Activated naive CD8-positive, alpha-beta T cell treated with anti-CD3 and anti-CD28 coated beads, Interleukin-2, amount 10 ng/mL, durations not matched to agents 7 days and 5 days (primary cell): Measurements from ENCODE around the gene C1orf226. TPM values are rescaled to one million over a fixed set of nuclear protein-coding genes. Genes with fewer than 3 reads are reported as not detected.

ENCODE experiments used
- ATAC-seq: fragments of 150-1000 bp; cut with Tn5 transposase; one replicate; pipeline ENCODE4 v1.10.0; 2021; ENCODE audit warnings: low read depth, moderate library complexity
- POLR2A ChIA-PET: fragments of 350-600 bp; sonication (Branson Sonifier 250); formaldehyde crosslinking; loops from one replicate; lab custom pipeline; 2021; ENCODE audit warnings: antibody characterized with exemption; lab: Charles Lee
- DNase-seq: peaks from one replicate; pipeline ENCODE4 v3.0.0; 2021
- H3K27ac Mint-ChIP-seq: one replicate; pipeline ENCODE4 v1.8.0; 2022; ENCODE audit warnings: mild to moderate bottlenecking, mixed read lengths
- H3K27me3 Mint-ChIP-seq: one replicate; pipeline ENCODE4 v1.8.0; 2022; ENCODE audit warnings: mild to moderate bottlenecking, moderate library complexity, mixed read lengths
- H3K36me3 Mint-ChIP-seq: one replicate; pipeline ENCODE4 v1.8.0; 2021; ENCODE audit warnings: mild to moderate bottlenecking, mixed read lengths
- H3K4me1 Mint-ChIP-seq: one replicate; pipeline ENCODE4 v1.8.0; 2021; ENCODE audit warnings: mixed read lengths
- H3K4me3 Mint-ChIP-seq: one replicate; pipeline ENCODE4 v1.8.0; 2022; ENCODE audit warnings: mild to moderate bottlenecking, moderate library complexity, mixed read lengths
- H3K9me3 Mint-ChIP-seq: one replicate; pipeline ENCODE4 v1.8.0; 2021; ENCODE audit warnings: mixed read lengths
- total RNA-seq, 2 experiments: library from RNA; stranded (reverse); gene quantifications; one replicate each; pipeline ENCODE4 v1.2.3, GENCODE V29; 2021

C1orf226 gene
- total RNA-seq, 2 experiments from 2014 or later: 0.06 TPM; not detected in 1

DNA sequence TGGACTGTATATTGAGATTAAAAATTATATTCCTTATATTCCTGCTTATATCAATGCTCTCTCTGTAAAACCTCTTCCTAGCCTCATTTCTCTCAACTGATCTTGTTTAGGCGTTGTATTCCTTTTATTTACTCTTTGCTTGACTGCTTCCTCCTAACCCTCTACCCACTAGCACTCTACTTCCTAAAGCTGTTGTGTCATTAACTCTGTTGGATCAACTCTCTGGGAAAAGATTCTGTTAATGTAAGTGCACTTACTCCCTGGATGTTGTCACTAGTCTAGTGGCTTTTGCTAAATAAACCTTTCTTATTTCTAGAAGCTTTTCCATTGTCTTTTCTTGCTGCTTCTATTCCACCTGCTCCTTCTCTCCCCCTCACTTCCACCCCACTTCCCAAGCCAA, 11.4 kb upstream of the C1orf226 start:
- Mint-ChIP-seq H3K4me3 (no peak overlapping the region), H3K36me3 (no peaks in the 10 kb centered on the region), H3K4me1 (no peaks in the 10 kb centered on the region), H3K27ac (no peak overlapping the region), H3K9me3 (no peaks in the 10 kb centered on the region), H3K27me3 (no peaks in the 10 kb centered on the region)
- no peak for DNase-seq
- no peak for ATAC-seq
- POLR2A ChIA-PET: no interaction called here

DNA sequence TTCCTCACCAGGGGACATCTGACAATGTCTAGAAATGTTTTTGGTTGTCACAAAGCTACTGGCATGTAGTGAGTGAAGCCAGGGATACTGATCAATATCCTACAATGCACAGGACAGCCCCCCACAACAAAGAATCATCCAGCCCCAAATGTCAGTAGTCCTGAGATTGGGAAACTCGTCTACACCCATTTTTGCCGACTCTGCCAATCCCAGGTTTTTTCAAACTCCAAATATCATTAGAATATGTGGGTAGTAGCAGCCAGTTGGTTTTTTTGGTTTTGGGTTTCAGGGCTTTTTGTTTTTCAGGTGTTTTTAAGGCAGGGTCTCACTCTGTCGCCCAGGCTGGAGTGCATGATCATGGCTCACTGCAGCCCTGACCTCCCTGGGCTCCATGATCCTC, 10.8 kb upstream of the C1orf226 start:
- Mint-ChIP-seq H3K27ac (no peak overlapping the region), H3K4me3 (no peak overlapping the region), H3K9me3 (no peaks in the 10 kb centered on the region), H3K27me3 (peaks cover 1% of the 10 kb centered on the region), H3K36me3 (no peaks in the 10 kb centered on the region), H3K4me1 (no peaks in the 10 kb centered on the region)
- POLR2A ChIA-PET: interaction anchor here (0.7 kb wide), 1 partner anchor 9 kb away, joined by 3 read pairs; no protein-coding TSS in a partner anchor
- ATAC-seq (no peak), DNase-seq (no peak)

DNA sequence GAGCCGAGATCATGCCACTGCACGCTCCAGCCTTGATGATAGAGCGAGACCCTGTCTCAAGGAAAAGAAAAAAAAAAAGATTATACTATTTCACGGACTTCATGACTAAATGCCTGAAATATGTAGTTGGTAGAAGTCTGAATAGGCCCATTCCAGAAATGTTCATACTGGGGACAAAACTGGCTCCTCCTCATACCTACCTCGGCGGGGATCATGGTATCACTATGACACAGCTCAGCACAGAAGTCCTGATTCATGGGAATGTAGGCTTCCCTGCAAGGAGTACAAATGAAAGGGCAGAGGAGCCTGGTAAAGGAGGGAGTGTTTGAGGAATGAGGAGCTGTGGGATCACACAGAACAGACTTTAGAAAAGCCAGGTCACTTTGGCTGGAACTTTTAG, 9.9 kb upstream of the C1orf226 start:
- no peaks in the 10 kb centered on the region for H3K36me3 Mint-ChIP-seq
- no peaks in the 10 kb centered on the region for H3K9me3 Mint-ChIP-seq
- no peak for ATAC-seq
- no peaks in the 10 kb centered on the region for H3K4me1 Mint-ChIP-seq
- POLR2A ChIA-PET: interaction anchor here (0.7 kb wide), 1 partner anchor 8 kb away, joined by 3 read pairs; no protein-coding TSS in a partner anchor
- no peak overlapping the region for H3K4me3 Mint-ChIP-seq
- peaks cover 1% of the 10 kb centered on the region for H3K27me3 Mint-ChIP-seq
- no peak for DNase-seq
- no peak overlapping the region for H3K27ac Mint-ChIP-seq

DNA sequence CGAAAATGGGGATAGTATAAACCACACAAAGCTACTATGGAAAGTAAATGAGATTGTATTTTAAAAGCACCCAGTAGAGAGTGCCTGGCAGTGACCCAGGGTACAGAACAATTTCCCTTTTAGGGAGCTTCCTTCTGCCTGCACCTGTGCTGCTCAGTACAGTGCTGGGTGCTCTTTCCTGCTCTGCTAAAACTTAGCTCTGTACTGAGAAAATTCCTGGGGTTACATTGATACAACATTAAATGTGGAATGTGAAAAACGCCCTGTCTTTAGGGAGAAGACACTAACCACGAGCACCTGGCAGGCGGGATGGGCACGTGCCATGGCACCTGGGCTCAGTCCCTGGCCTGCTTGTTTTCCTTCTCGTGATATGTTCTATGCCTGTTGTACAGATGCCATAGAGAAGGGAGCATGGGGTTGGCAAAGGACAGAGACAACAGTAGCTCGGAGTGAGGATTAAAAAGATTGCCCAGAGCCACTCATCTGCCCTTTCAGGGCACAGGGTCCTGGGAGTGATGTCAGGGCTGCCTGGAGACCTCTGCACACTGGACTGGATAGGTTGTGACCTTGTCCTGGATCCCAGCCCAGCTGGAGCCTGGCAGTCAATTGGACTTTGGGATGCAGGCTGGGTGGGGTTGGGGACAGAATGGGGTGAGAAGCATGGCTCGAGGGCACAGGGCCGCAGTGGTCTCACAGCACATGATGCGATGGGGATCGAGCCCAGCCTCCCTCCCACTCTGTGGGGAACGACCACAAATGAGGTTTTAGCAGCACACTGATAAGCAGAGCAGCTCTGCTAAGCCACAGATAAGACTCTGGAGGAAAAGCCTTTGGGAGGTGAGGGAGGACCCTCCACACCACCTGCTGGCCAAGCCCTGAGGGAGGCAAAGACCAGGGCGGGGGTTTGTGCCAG, 9.1 kb upstream of the C1orf226 start:
- no peaks in the 10 kb centered on the region for H3K9me3 Mint-ChIP-seq
- DNase-seq: no peak
- no peak overlapping the region for H3K27ac Mint-ChIP-seq
- no peak for ATAC-seq
- no peaks in the 10 kb centered on the region for H3K4me1 Mint-ChIP-seq
- POLR2A ChIA-PET: no interaction called here
- peaks cover 1% of the 10 kb centered on the region for H3K27me3 Mint-ChIP-seq
- H3K36me3 Mint-ChIP-seq: no peaks in the 10 kb centered on the region
- H3K4me3 Mint-ChIP-seq: no peak overlapping the region

DNA sequence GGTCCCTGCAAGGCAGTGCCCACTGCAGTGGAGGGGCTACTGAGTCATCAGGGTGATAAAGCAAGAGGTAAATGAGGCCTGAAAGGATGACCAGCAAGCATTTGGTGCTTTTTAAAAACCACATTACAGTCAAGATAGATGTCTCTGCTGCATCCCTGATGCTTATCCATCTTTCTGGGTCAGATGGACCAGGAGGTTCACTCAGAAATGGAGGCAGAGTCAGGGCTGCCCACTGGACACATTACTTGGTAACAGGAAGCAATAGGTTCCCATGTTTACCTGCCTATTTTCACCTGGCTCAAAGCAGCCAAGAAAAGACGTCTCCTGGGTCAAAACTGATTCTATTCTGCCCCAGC, 8.5 kb upstream of the C1orf226 start:
- H3K27me3 Mint-ChIP-seq: peaks cover 1% of the 10 kb centered on the region
- ATAC-seq (no peak), DNase-seq (no peak)
- no peak overlapping the region for H3K4me3 Mint-ChIP-seq
- H3K9me3 Mint-ChIP-seq: no peaks in the 10 kb centered on the region
- POLR2A ChIA-PET: no interaction called here
- H3K36me3 Mint-ChIP-seq: no peaks in the 10 kb centered on the region
- H3K4me1 Mint-ChIP-seq: no peaks in the 10 kb centered on the region
- H3K27ac Mint-ChIP-seq: no peak overlapping the region

DNA sequence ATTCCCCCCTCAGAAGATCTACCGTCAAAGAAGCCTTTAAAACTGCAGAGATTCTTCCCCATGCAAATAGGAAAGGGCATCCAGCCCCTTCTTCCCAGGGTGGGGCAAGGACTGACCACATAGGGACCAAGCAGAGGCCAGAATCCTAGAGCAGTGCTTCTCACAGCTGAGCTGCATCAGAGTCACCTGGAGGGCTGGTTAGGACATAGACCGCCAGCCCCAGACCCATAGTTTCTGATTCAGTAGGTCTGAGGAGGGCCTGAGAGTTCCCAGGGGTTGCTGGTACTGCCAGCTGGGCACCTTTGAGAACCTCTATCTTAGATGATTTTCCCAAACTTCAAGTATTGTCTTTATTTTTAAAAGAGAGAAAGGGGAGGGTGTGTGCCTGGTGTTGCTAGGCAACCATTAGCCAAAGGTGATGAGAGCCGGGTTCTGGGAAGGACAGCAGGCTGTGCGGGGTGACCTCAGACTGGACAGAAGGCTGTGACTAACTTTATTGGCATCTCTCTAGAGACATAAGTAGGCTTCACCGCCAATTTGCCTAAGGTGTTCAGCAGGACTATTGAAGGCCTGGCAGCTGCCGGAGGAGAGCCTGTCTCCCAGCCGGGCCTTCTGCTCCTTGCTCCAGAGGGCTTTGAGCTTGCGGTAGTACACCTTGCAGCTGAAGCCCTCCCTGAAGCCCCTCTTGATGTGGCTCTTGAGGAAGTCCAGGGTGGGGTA, 7.8 kb upstream of the C1orf226 start:
- no peak for ATAC-seq

DNA sequence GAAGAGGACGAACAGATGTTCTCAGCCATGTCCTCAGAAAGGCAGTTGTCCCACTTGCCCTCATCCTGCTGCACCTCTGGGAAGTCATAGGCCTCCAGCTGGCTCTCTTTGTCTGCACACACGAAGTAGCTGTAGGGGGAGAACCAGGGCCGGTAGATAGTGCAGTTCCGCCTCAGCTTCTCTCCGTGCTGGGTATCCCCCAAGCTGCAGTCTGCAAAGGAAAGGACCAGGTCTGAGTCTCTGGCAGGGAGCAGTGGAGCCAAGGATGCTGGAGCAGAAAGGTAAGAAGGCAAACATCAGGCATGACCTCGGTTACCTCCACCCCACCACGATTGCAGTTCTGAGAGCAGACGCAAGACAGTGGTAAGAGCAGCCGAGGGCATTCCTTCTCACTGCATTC, 7.1 kb upstream of the C1orf226 start:
- ATAC-seq (no peak), DNase-seq (no peak)
- no peaks in the 10 kb centered on the region for H3K4me1 Mint-ChIP-seq
- no peak overlapping the region for H3K27ac Mint-ChIP-seq
- no peaks in the 10 kb centered on the region for H3K9me3 Mint-ChIP-seq
- peaks cover 1% of the 10 kb centered on the region for H3K27me3 Mint-ChIP-seq
- no peak overlapping the region for H3K4me3 Mint-ChIP-seq
- POLR2A ChIA-PET: no interaction called here
- no peaks in the 10 kb centered on the region for H3K36me3 Mint-ChIP-seq

More for the DNA sequence above, 7.8 kb upstream of the C1orf226 start:
- H3K4me1 Mint-ChIP-seq: no peaks in the 10 kb centered on the region
- no peaks in the 10 kb centered on the region for H3K9me3 Mint-ChIP-seq
- no peak for DNase-seq
- no peaks in the 10 kb centered on the region for H3K36me3 Mint-ChIP-seq
- POLR2A ChIA-PET: no interaction called here
- H3K4me3 Mint-ChIP-seq: no peak overlapping the region
- no peak overlapping the region for H3K27ac Mint-ChIP-seq
- peaks cover 1% of the 10 kb centered on the region for H3K27me3 Mint-ChIP-seq

DNA sequence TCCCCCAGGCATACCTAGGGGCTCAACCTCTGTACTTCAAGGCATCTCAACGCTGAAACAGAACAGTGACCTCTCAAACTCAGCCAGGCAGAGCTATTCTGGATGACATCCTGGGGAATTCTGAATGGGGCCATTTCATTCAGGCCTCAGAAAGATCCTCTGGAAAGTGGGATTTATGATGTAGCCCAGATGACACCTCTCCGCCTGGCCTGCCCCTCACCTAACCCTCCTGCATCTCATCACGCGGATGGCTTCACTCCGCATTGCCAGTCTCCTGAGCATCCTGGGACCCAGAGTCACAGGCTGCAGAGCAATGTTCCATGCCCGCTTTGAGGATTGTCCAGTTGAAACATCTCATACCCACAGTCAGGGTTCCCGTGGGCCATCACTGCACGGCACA, 6.1 kb upstream of the C1orf226 start:
- H3K4me3 Mint-ChIP-seq: no peak overlapping the region
- H3K27me3 Mint-ChIP-seq: peaks cover 1% of the 10 kb centered on the region
- no peaks in the 10 kb centered on the region for H3K36me3 Mint-ChIP-seq
- no peak overlapping the region for H3K27ac Mint-ChIP-seq
- no peak for DNase-seq
- no peaks in the 10 kb centered on the region for H3K9me3 Mint-ChIP-seq
- ATAC-seq: no peak
- H3K4me1 Mint-ChIP-seq: no peaks in the 10 kb centered on the region
- POLR2A ChIA-PET: no interaction called here

DNA sequence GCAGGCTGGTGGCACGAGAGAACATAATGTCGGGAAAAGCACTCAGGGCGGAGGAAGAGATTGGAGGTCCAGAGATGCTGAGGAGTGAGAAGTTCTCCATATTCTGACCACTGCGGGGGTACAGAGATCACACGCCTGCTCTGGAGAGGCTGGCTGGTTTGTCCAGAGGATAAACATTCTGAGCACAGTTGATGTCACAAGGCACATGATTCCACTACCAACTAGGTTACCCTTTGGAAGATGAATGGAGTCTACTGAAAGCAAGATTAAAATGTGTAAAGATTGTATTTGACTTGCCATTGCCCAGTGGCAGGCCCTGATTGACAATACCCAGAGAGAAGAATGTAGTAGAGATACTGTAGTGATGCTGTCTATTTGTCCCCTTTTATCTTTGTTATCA, 4.8 kb upstream of the C1orf226 start, which contains the start of gene SPATA46:
TSS of gene SPATA46 (minus strand) at position 164 of the 400 bp plus-strand sequence. CDS start at position 100, 64 bp downstream.
- POLR2A ChIA-PET: no interaction called here
- H3K27ac Mint-ChIP-seq: no peak within 1 kb of the TSS

DNA sequence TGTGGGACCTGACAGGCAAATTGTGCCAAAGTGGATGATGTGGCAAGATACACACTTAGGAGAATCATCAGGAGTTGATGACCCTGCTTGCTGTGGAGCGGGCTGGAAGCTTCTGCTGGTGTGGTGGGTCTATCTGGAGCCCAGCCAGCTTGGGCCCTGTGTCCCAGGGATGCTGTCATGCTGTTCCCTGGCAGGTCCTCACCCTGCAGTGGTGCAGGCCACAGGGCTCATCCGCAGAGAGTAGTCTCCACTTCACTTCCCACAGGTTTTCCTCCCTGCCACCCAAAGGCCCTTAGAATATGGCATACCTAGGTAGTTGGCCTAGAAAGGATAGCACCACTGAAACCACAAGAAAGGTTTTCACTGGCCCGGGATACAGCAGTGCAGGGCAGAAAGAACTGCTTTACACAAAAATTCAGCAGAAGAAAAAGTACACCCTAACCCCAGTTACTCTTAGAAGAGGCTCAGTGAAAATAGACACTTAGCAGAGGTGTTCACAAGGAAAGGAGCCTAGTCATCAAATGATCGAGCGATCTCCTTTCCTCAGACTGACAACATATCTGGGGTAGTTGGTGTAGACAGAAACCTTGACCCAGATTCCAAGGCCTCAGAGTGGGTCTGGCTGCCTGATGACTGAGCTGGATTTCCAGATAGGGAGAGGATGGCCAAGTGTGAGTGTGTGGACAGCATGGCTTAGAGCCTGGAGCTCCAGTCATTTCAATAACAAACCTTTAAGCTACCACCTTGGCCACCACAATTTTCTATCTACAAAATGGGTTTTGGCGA, 1.3 kb upstream of the C1orf226 start:
- Mint-ChIP-seq H3K9me3 (no peaks in the 10 kb centered on the region), H3K36me3 (no peaks in the 10 kb centered on the region), H3K4me3 (no peak overlapping the region), H3K27me3 (peaks cover 1% of the 10 kb centered on the region), H3K4me1 (no peaks in the 10 kb centered on the region), H3K27ac (no peak overlapping the region)
- ATAC-seq (no peak), DNase-seq (no peak)
- POLR2A ChIA-PET: interaction anchor here (0.6 kb wide), 1 partner anchor 9 kb away, joined by 3 read pairs; no protein-coding TSS in a partner anchor

More for the DNA sequence above, 4.8 kb upstream of the C1orf226 start, which contains the start of gene SPATA46:
- Mint-ChIP-seq H3K4me3 (no peak within 1 kb of the TSS), H3K36me3 (no peaks in the 10 kb centered on the region), H3K4me1 (no peaks in the 10 kb centered on the region), H3K27me3 (peaks cover 1% of the 10 kb centered on the region), H3K9me3 (no peaks in the 10 kb centered on the region)
- no peak for ATAC-seq
- DNase-seq: no peak

DNA sequence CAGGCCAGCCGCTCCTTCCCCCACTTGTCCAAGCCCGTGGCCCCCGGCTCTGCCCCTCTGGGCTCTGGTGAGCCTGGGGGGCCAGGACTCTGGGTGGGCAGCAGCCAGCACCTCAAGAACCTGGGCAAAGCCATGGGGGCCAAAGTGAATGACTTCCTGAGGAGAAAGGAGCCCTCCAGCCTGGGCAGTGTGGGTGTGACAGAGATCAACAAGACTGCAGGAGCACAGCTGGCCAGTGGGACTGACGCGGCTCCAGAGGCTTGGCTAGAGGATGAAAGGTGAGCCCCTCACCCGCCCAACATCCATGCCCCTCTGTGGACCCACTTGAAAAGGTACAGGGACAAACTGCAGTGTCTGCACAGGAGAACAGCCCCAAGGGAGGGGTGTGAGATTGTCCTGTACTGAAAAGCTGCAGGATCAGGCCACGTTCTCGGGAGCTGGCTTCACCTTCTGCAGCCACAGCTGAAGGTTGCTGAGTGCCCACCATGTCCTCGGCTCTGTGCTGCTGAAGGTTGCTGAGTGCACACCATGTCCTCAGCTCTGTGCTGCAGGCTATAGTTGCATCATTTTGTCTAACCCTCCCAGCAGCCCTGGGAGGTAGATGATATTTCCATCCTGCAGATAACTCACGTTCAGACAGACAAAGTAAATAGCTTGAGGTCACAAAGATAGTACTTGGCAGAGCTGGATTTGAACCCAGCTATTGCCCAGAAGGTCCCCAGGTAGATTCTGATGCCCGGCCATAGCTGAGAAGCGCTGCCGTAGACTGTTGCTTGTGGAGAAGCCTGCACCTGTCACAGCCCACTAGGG, 618 bp downstream of the C1orf226 start:
- no peaks in the 10 kb centered on the region for H3K4me1 Mint-ChIP-seq
- H3K36me3 Mint-ChIP-seq: no peaks in the 10 kb centered on the region
- H3K4me3 Mint-ChIP-seq: no peak overlapping the region
- ATAC-seq (no peak), DNase-seq (no peak)
- H3K27ac Mint-ChIP-seq: no peak overlapping the region
- H3K27me3 Mint-ChIP-seq: no peaks in the 10 kb centered on the region
- H3K9me3 Mint-ChIP-seq: no peaks in the 10 kb centered on the region
- POLR2A ChIA-PET: no interaction called here

DNA sequence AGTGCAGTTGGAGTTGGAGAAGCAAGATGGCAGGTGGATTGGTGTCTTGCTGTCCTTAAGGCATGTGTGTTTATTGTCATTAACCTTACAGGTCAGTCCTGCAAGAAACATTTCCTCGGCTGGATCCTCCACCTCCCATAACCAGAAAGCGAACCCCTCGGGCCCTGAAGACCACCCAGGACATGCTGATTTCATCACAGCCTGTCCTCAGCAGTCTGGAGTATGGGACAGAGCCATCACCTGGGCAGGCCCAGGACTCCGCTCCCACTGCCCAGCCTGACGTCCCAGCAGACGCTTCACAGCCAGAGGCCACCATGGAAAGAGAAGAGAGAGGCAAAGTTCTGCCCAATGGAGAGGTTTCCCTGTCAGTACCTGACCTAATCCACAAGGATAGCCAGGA, 1.6 kb downstream of the C1orf226 start:
- POLR2A ChIA-PET: no interaction called here
- Mint-ChIP-seq H3K9me3 (no peaks in the 10 kb centered on the region), H3K4me1 (no peaks in the 10 kb centered on the region), H3K36me3 (no peaks in the 10 kb centered on the region), H3K4me3 (no peak overlapping the region), H3K27ac (no peak overlapping the region), H3K27me3 (no peaks in the 10 kb centered on the region)
- DNase-seq: no peak
- no peak for ATAC-seq
